Activated CD4-positive, CD25-positive, alpha-beta regulatory T cell (primary cell): Measurements from ENCODE around the gene COL25A1.
"Not testable (repeated sequence)": the region's sequence is repeated elsewhere in the genome, so short reads cannot be mapped to it uniquely, and the experiment has no call there.

Source experiments
- DNase-seq, 4 experiments: peaks; one replicate each; lab custom pipeline; 2025; lab: John Stamatoyannopoulos, UW

The COL25A1 gene

GRCh38 chr4:109011241-109012026 lies 291.0 kb downstream of the COL25A1 start:
- no peak for DNase-seq

GRCh38 chr4:109010521-109010920 lies 291.9 kb downstream of the COL25A1 start:
- DNase-seq: no peak

DNA sequence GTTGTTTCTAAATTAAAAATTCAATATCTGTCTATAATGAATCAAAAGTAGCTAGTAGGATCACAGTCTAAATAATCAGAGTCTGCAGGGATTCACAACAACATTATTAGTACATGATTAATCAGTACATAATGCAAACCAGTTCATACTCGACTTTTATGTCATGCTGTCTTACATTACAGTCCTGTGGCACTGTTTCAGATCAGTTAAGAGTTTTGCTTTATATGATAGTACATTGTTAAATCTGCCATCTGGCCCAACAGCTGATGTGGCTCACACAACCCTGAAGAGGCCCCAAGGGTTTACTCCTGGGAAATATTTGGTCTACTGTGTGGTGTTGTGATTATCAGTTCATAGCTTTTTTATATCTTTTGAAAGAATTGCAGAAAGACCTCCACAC lies 292.5 kb downstream of the COL25A1 start:
- DNase-seq: no peak

DNA sequence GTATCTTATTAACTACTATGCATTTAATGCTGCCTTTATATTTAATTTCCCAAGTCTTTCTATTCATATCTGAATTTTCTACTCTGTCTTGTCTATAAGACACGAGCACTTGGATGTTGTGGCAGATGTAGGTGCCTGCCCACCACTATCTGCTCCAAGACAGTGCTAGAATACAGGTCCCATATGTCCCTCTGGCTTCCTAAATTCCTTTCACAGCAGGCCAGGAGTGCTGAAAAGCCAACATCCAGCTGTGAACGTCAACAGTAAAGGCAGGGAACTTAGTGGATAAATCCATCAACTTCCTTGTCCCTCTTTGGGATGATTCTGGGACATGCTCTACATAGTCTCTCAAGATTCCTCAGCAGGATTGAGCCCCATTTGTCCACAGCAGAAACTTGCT lies 294.5 kb downstream of the COL25A1 start:
- DNase-seq: no peak

DNA sequence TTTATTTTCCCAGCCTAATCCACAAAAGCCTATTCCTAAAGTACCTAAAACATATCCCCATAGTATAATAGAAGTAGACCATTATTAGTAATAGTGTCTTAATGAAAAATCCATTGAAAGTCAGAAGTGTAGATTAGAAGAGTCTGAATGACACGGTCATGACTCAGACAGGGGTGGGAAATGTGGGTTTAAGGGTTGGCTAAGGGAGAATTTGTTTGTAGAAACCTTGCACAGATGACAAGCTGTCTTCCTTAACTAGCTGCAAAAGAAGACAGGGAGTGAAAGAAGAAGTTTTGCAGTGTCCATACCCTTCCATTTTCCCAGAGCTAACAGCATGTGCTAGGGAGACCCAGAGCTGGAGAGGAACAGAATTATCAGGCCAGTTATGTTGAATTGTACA lies 296.9 kb downstream of the COL25A1 start:
- no peak for DNase-seq

GRCh38 chr4:109004418-109004817 lies 298.0 kb downstream of the COL25A1 start:
- DNase-seq: no peak

GRCh38 chr4:109003964-109004363 lies 298.5 kb downstream of the COL25A1 start:
- no peak for DNase-seq

DNA sequence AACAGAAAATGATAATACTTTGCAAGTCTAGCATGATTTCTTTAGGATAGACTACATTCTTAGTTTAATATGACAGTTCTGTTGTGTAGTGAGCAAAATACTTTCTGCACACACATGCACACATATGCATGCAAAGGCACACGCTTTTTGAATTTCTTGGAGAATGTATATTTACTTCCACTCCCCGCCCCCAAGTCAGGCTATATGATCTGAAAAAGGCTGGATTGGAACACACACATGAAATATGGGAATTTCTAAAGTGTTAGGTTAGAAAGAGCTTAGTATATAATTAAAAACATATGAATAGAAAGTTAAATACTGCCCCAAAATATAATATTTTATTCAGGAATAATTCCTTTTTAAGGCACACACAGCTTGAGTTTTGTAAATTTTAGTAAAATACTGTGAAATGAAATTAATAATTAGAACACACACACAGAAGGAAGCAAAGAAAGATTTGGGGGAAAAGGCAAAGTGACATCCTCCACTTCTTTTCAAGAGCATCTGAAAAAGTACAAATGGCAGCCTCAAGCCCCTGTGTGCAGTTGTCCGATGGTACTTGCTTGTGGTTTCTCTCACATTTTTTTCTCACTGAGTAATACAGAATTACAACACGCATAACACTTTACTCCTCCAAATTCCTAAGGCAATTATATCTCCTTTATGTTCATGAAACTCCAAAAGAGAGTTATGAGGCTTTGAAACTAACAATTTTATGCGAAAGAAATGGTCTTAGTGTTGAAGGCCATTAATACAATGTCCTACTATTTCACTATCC lies 310.7 kb downstream of the COL25A1 start:
- no peak for DNase-seq

DNA sequence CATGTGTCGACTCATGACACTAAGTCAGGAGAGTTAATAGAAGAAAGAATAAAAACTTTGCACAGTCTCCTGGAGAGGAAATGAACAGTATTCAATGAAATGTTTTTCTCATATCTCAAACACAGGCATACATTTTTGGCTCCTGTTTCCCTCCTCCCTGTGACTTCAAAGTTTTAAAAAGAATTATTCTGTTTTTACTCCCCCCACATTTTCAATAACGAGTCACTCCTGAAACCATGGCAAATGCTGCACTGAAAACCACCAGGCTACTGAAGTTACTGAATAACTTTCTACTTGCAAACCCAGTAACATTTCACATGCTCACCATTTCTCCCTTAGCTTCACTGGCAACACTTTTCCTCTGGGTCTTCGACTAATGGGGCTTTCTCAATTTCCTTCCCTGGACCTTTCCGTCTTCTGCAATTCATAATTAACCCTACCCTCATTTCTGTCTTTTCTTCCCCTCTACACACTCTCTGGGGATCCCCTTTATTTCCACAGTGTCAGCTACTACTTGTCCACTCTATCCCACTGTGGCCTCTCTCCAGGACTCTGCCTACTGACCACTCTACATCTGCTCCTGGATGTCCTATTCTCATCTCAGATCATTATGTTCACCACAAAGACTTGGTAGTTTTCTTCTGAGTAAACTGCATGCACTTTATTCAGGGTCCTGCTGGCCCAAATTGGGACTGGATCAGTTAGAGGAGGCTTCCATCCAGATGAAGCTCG lies 313.8 kb downstream of the COL25A1 start:
- no peak for DNase-seq

DNA sequence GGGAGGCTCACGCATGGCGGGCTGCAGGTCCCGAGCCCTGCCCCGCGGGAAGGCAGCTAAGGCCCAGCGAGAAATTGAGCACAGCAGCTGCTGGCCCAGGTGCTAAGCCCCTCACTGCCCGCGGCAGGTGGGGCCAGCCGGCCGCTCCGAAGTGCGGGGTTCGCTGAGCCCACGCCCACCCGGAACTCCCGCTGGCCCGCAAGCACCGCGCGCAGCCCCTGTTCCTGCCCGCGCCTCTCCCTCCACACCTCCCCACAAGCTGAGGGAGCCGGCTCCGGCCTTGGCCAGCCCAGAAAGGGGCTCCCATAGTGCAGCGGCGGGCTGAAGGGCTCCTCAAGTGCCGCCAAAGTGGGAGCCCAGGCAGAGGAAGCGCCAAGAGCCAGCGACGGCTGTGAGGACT lies 318.0 kb downstream of the COL25A1 start:
- DNase-seq: not testable (repeated sequence)

GRCh38 chr4:108982402-108983185 lies 319.9 kb downstream of the COL25A1 start:
- no peak for DNase-seq

DNA sequence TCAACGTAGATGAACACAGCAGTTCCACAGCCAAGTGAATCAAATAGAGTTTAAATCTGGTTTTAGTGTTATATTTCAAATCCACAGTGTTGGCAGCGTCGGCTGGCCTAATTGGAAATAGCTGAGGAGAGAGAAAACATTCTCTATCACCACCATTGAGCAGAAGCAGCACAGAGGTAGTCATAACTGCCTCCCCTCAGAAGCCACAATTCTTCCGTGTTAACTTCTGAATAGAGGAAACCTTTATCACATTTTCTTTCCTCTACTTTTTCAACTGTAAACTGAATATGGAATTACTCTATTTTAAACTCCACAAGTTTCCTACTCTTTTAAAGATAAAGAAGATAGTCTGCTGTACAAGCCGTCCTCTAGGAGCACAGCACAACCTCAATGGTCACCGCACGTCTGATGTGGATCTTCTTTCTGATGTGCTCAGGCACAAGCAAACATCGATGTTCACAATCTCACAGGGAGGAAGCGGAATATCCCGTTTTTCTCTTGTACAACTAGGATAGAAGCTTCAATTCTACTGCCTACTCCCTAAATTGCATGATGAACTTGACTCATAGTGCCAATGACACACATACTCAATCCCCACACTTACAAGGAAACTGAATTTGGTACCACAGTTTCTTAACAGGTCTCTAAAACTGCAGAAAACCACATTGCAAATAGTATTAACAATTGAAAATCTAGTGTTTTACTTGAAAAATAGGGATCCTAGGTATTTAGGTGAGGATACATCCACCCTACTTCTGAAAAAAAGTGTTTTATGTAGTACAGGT lies 321.8 kb downstream of the COL25A1 start:
- no peak for DNase-seq

DNA sequence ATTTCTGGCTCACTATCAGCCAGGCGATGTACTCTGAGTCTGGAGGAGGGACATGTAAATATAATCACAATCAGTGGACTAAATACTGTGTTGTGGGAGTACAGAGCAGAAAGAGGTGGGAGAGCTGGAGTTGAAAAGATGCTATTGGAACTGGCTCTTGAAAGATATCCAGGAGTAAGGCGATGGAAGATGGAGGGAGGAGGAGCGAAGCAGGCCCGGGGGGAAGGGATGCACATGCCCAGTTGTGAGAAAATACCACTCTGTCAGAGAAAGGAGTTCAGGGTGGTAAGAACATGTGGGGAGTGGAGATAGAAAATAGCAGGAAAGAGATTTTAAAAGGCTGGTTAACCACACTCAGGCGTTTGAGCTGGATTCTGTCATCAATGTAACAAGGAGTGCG lies 322.7 kb downstream of the COL25A1 start:
- no peak for DNase-seq

DNA sequence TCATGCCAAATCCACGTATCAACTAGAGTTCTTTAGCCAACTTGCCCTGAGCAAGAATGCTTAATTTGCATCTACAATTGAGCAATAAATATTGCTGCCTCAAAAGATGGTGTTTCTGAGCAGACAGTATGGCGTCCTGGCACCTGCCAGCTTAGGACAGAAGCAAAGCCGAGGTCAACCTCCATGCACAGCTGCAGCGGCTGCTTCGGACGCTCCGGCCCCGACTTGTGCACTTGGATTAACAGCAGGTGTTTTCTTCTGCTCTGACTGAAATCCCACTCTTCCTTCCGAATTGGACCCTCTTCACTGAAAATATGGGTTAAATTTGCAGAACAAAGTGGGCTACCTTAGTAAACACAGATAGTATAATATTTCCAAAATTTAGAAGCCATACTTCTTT lies 324.4 kb downstream of the COL25A1 start:
- DNase-seq: no peak

DNA sequence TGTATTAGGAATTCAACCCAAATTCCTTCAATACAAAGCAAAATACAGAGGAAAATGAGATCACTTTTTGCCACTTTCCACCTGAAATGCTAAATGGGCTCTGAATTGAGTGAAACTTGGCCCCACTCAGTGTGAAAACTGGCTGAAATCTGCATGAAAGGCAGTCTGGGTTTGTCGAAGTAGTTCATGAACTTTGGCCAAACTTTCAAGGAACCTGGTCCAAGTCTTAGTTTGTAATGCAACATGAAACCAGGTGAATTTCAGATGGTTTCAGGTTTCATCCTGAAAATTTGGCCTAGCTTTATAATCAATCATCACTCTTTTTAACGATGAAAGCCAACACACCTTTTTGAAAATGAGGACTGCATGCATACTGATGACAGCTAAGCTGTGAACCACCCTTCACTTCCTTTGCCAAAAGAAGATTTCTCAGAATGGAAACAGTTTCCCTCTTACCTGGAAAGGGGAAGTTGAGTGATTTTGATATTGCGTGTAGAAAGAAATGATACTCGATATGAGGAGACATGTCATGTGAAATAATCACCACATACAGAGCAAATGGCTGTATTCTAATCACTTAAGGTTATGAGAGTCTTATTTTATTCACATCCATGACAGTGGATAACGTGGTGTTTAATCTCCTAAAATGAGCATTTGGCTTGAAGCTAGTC lies 329.7 kb downstream of the COL25A1 start:
- no peak for DNase-seq

GRCh38 chr4:108971473-108971872 lies 331.0 kb downstream of the COL25A1 start:
- no peak for DNase-seq

DNA sequence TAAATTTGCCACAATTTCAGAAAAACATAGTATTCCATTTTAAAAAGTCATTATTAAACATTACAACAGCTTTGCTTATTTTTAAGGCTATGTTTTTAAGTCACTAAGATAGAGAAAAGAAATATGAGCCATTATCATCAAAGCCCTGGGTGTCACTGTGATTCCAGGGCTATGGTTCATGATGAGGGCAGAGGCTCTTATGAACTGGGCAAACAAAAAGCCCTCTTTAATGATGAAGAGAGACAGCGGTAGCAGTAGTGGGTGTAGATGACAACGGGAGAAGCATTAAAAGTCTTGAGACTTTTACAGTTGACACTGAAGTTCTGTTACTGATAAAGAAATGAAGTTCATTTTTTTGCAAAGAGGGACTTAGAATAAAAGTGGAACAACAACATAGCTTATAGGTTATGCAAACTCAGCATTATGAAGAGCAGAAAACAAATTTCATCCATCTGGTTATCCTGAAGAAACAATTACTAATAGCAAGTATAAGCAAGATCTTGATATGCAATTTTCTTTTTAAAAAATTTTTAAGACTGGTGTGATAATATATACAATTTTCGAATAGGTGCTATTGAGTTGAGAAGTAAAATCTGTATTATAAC lies 336.9 kb downstream of the COL25A1 start:
- no peak for DNase-seq

DNA sequence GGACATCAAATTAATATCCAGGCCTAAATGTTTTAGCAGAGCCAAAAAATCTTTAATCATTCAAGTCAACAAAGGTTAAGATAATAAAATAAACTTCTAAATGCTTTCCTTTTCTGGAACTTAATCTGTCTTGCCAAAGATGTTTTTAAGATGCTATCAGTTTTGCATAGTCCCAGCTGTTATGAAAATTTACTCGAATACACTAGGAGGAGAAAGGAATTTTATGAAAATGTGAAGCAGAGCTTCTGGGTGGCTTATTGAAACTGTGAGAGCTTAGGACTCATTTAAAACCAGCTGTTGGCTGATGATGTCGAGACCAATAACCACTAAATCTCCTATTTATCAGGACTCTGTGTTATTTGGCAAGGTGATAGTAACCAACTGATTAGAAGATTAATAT lies 337.4 kb downstream of the COL25A1 start:
- DNase-seq: no peak

- no peak for DNase-seq
These were observed 338.5 kb downstream of the COL25A1 start for GRCh38 chr4:108963910-108964309.

DNA sequence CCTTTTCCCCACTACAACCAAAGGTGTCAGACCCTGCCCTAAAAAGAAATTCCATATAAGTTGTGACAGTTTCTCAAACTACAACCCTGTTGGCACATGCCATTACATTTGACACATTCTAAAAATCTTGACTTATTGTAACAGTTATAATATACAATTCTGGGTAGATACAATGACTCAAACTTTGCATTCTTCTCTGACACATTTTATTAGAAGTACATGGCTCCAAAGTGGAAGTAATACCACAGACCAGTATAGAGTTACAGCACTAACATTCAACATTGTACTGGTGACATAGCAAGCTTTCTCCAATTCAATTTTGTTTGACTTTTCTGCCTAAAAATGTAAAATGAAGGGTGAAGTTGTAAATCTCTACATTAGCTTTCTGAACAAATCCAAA lies 343.0 kb downstream of the COL25A1 start:
- no peak for DNase-seq
